ENCODE results near the gene CLDN17.

Gene CLDN17

GRCh38 chr21:30126576-30126975 is 40.0 kb downstream of the CLDN17 start:
- TF ChIP-seq, protein P1, sequence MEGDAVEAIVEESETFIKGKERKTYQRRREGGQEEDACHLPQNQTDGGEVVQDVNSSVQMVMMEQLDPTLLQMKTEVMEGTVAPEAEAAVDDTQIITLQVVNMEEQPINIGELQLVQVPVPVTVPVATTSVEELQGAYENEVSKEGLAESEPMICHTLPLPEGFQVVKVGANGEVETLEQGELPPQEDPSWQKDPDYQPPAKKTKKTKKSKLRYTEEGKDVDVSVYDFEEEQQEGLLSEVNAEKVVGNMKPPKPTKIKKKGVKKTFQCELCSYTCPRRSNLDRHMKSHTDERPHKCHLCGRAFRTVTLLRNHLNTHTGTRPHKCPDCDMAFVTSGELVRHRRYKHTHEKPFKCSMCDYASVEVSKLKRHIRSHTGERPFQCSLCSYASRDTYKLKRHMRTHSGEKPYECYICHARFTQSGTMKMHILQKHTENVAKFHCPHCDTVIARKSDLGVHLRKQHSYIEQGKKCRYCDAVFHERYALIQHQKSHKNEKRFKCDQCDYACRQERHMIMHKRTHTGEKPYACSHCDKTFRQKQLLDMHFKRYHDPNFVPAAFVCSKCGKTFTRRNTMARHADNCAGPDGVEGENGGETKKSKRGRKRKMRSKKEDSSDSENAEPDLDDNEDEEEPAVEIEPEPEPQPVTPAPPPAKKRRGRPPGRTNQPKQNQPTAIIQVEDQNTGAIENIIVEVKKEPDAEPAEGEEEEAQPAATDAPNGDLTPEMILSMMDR (IDR thresholded peaks at IDR 0.05; ENCODE audit: extremely low read depth, missing control alignments): no peak
- DNase-seq (ENCODE audit: low spot score): no peak

DNA sequence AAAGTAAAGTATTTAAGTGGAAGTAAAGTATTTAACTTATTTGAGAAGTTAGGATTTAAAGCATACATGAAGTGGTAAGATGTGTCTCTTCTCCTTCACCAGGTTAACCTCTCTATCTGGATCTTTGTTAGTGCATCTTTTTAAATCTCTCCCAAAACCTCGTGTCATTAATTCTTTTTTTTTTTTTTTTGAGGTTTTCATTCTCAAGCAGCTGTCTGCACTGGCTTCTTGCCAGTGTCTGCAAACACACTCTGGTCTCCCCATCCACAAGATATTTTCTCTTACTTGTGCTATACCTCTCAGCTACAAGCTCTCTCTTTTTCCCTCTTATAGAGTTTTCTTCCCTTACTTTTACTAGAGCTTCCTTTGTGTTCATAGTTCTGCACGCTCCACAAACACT is 49.0 kb downstream of the CLDN17 start:
- TF ChIP-seq, protein P1 (IDR thresholded peaks at IDR 0.05; ENCODE audit: extremely low read depth, missing control alignments): no peak
- DNase-seq (ENCODE audit: low spot score): no peak

DNA sequence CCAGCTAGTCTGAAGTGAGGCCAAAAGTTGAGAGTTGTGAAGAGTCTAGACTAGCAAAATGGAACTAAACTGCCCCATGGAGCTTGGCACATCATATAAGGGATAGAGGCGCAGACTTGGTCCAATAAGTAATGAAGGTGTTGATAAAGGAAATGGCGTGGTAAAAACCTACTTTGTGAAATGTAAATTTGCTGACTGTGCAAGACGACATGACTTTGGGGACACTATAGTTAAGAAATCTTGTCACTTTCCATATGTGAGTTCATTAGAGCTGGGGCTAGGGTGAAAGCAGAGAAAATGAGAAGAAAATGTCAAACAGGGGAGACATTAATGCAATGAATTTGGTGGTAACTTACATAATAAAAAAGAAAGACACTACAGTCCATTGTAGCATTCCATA is 50.1 kb downstream of the CLDN17 start:
- no peak for DNase-seq (ENCODE audit: low spot score)
- TF ChIP-seq, protein P1 (IDR thresholded peaks at IDR 0.05; ENCODE audit: extremely low read depth, missing control alignments): no peak
